Pancreas (tissue), 10 donors: ENCODE data around the gene GASK1A. TPM values are rescaled to one million over a fixed set of nuclear protein-coding genes. Genes with fewer than 3 reads are reported as not detected.

Source experiments
- ATAC-seq, 4 donors: fragments of 200-7000 bp; cut with Tn5 transposase; one replicate each; pipeline versions ENCODE4 v1.8.0 to v1.9.1; 2020; ENCODE audit warnings: mild to moderate bottlenecking in 4 of 4, moderate library complexity in 4 of 4
- DNase-seq, 6 donors: peaks; one replicate each; pipeline ENCODE4 v3.0.0-alpha.2; 2020
- FAIRE-seq: peaks from 2 replicates; lab custom pipeline; 2012; peaks lifted over from hg19 to GRCh38; lab: Jason Lieb, UNC
- H3K27ac ChIP-seq, 4 donors: fragments of 200-600 bp; sonication (generic); 1 replicate in 3 of 4; 2 replicates in 1 of 4; pipeline versions ENCODE4 v1.5.0 to v1.8.0; 2020
- H3K27me3 ChIP-seq, 4 donors: fragments of 200-600 bp; one replicate each; pipeline ENCODE4 v1.8.0; 2021
- H3K36me3 ChIP-seq, 3 donors: fragments of 200-600 bp; sonication (generic) in 1 of 3; one replicate each; pipeline versions ENCODE4 v1.5.0 to v1.8.0; 2020 to 2021
- H3K4me1 ChIP-seq, 3 donors: fragments of 200-600 bp; one replicate each; pipeline ENCODE4 v1.8.0; 2021
- H3K4me3 ChIP-seq, 4 donors: fragments of 200-600 bp; sonication (generic) in 2 of 4; one replicate each; pipeline versions ENCODE4 v1.5.0 to v1.8.0; 2020 to 2021
- H3K9me3 ChIP-seq, 4 donors: fragments of 200-600 bp; one replicate each; pipeline ENCODE4 v1.8.0; 2021
- CTCF ChIP-seq, 4 donors: fragments of 200-600 bp; sonication (generic) in 3 of 4; IDR thresholded peaks; one replicate each; pipeline versions ENCODE4 v1.5.0 to v1.8.0; 2021; ENCODE audit warnings: antibody characterized with exemption in 4 of 4
- WGBS, 2 donors: extraction: QIAGEN DNeasy Blood & Tissue Kit; methylation state at CpG; one replicate each; pipeline ENCODE4 v1.1.7; 2013; 5-methylcytosine and 5-hydroxymethylcytosine counted together
- intact Hi-C, 3 donors: fragments of 100-400 bp; cut with DNase I; formaldehyde crosslinking; loops; one replicate each; pipeline versions ENCODE4 v1.11.1 to v1.14.2; 2022
- polyA plus RNA-seq, 2 donors: library from polyadenylated mRNA; stranded (reverse); fragments of 200-250 nt; gene quantifications; one replicate each; pipeline ENCODE4 v1.2.3, GENCODE V29; 2013
- total RNA-seq, 6 donors: library from RNA; stranded (reverse); fragmentation: NEBNext Ultra II Directional in 4 of 6; extraction: Animal tissue kit (Norgen Biotek cat#: 25700) in 4 of 6; gene quantifications; one replicate each; pipeline versions ENCODE4 v1.2.1 to v1.2.4, GENCODE V29; 2021 to 2023
- donor health status: healthy with polysubstance abuse.
- donor health status: DM: no; HTN: no; CAD: no; lungs with moderate emphysema.
- donor health status: DM: no; HTN: no; CAD: no.
- donor health status: control.
- donor health status: control.
- donor health status: Bipolar disorder and iron deficiency.
- donor health status: DM: yes; HTN: yes; CAD: no.
- donor health status: DM: no; HTN: no; CAD: no.
- donor health status: DM: no; HTN: no; CAD: no.
- donor health status: DM: yes; HTN: yes; CAD: no.

Gene GASK1A
- total and polyA plus RNA-seq, 8 donors: 1.2 to 5.8 (median 1.8) TPM

GRCh38 chr3:43001556-43002121, 22.5 kb downstream of the GASK1A start:
- no peak for DNase-seq
- no peak for TF ChIP-seq CTCF (IDR thresholded peaks at IDR 0.05)
- no peak for FAIRE-seq
- Histone ChIP-seq H3K4me3 (no peak overlapping the region), H3K27ac (peak overlapping the region; percentile 2 to 48 (median 33)), H3K36me3 (no peaks in the 10 kb centered on the region), H3K27me3 (no peaks in the 10 kb centered on the region), H3K9me3 (no peaks in the 10 kb centered on the region), H3K4me1 (peaks cover 6 to 12% (median 6%) of the 10 kb centered on the region in 3 donors)
- WGBS, 2 donors: 53 to 54% methylated on average over 5 of the region's 5 CpGs
- peak in 3 of 4 donors; percentile 5 to 9 (median 7) for ATAC-seq
- intact Hi-C loops: no loop called here

DNA sequence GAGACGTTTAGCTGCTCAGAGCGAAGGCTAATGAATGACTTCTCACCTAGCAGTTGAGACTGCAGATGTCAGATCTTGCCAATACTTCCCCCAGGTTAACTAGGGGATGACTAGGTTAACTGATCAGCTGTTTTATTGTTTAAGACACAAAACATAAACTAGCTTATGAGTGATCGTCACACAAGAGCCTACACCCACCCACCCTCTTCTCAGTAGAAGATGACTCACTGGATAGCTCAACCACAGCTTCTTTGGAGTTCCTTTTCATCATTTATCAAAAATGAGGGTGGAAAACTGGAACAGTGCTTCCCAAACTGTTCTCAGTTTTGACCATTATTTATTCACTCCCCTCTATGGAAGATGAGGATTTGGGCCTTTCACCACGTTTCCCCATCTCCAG, 25.2 kb downstream of the GASK1A start:
- Histone ChIP-seq H3K4me3 (no peak overlapping the region), H3K27ac (no peak overlapping the region), H3K9me3 (no peaks in the 10 kb centered on the region), H3K36me3 (no peaks in the 10 kb centered on the region), H3K27me3 (no peaks in the 10 kb centered on the region), H3K4me1 (peaks cover 6 to 12% (median 6%) of the 10 kb centered on the region in 3 donors)
- intact Hi-C loops: no loop called here
- no peak for TF ChIP-seq CTCF (IDR thresholded peaks at IDR 0.05)
- FAIRE-seq (no peak), DNase-seq (no peak), ATAC-seq (no peak)
- WGBS, 2 donors: 92 to 95% methylated on average over 4 of the region's 4 CpGs

GRCh38 chr3:43005253-43005652, 26.1 kb downstream of the GASK1A start:
- intact Hi-C loops: no loop called here
- no peak for ATAC-seq
- no peak overlapping the region for H3K27ac ChIP-seq

DNA sequence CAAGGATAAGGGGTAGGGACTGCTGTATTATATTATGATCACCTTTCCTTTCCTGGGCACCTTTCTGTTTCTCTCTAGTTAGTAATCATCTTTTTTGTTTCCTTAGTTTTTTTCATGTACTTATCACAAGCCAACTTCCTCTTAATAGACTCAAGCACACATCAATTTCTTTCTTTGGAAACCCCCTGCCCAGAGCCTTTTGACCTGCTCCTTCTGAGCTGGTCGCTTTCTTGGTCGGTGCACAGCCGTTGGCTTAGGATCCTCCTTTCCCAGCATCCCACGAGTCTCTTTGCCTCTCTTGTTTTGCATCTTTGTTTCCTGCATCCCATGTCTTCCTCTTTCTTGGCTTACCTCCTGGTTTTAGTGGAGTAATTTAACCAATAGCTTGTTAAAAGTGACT, 26.9 kb downstream of the GASK1A start:
- H3K9me3 ChIP-seq: no peaks in the 10 kb centered on the region
- no peaks in the 10 kb centered on the region for H3K36me3 ChIP-seq
- no peak overlapping the region for H3K4me3 ChIP-seq
- no peak for ATAC-seq
- DNase-seq: no peak
- no peak for FAIRE-seq
- no peak for TF ChIP-seq CTCF (IDR thresholded peaks at IDR 0.05)
- H3K27me3 ChIP-seq: no peaks in the 10 kb centered on the region
- 76 to 78% methylated on average over 4 of the region's 4 CpGs for WGBS, 2 donors
- intact Hi-C loops: no loop called here
- H3K27ac ChIP-seq: no peak overlapping the region
- H3K4me1 ChIP-seq: peaks cover 6 to 8% (median 6%) of the 10 kb centered on the region in 3 donors

More at GRCh38 chr3:43005253-43005652, 26.1 kb downstream of the GASK1A start:
- DNase-seq (no peak), FAIRE-seq (no peak)
- WGBS, 2 donors: 91 to 96% methylated on average over 3 of the region's 3 CpGs
- Histone ChIP-seq H3K27me3 (no peaks in the 10 kb centered on the region), H3K4me3 (no peak overlapping the region), H3K4me1 (peaks cover 6 to 12% (median 6%) of the 10 kb centered on the region in 3 donors), H3K36me3 (no peaks in the 10 kb centered on the region), H3K9me3 (no peaks in the 10 kb centered on the region)
- no peak for TF ChIP-seq CTCF (IDR thresholded peaks at IDR 0.05)

GRCh38 chr3:43006825-43007224, 27.7 kb downstream of the GASK1A start:
- Histone ChIP-seq H3K9me3 (no peaks in the 10 kb centered on the region), H3K27ac (no peak overlapping the region), H3K4me1 (peaks cover 1 to 3% (median 1%) of the 10 kb centered on the region in 3 donors), H3K27me3 (no peaks in the 10 kb centered on the region), H3K36me3 (no peaks in the 10 kb centered on the region), H3K4me3 (no peak overlapping the region)
- DNase-seq (no peak), FAIRE-seq (no peak), ATAC-seq (no peak)
- 78 to 81% methylated on average over 2 of the region's 2 CpGs for WGBS, 2 donors
- intact Hi-C loops: no loop called here
- no peak for TF ChIP-seq CTCF (IDR thresholded peaks at IDR 0.05)
